Pancreas (tissue), 10 donors: ENCODE data around the gene DDX19B. TPM values are rescaled to one million over a fixed set of nuclear protein-coding genes. Genes with fewer than 3 reads are reported as not detected.
"Not testable (repeated sequence)": the region's sequence is repeated elsewhere in the genome, so short reads cannot be mapped to it uniquely, and the experiment has no call there.

ENCODE experiments used
- ATAC-seq, 4 donors: fragments of 200-7000 bp; cut with Tn5 transposase; one replicate each; pipeline versions ENCODE4 v1.8.0 to v1.9.1; 2020; ENCODE audit warnings: mild to moderate bottlenecking in 4 of 4, moderate library complexity in 4 of 4
- DNase-seq, 6 donors: peaks; one replicate each; pipeline ENCODE4 v3.0.0-alpha.2; 2020
- FAIRE-seq: peaks from 2 replicates; lab custom pipeline; 2012; peaks lifted over from hg19 to GRCh38; lab: Jason Lieb, UNC
- H3K27ac ChIP-seq, 4 donors: fragments of 200-600 bp; sonication (generic); 1 replicate in 3 of 4; 2 replicates in 1 of 4; pipeline versions ENCODE4 v1.5.0 to v1.8.0; 2020
- H3K27me3 ChIP-seq, 4 donors: fragments of 200-600 bp; one replicate each; pipeline ENCODE4 v1.8.0; 2021
- H3K36me3 ChIP-seq, 3 donors: fragments of 200-600 bp; sonication (generic) in 1 of 3; one replicate each; pipeline versions ENCODE4 v1.5.0 to v1.8.0; 2020 to 2021
- H3K4me1 ChIP-seq, 3 donors: fragments of 200-600 bp; one replicate each; pipeline ENCODE4 v1.8.0; 2021
- H3K4me3 ChIP-seq, 4 donors: fragments of 200-600 bp; sonication (generic) in 2 of 4; one replicate each; pipeline versions ENCODE4 v1.5.0 to v1.8.0; 2020 to 2021
- H3K9me3 ChIP-seq, 4 donors: fragments of 200-600 bp; one replicate each; pipeline ENCODE4 v1.8.0; 2021
- CTCF ChIP-seq, 4 donors: fragments of 200-600 bp; sonication (generic) in 3 of 4; IDR thresholded peaks; one replicate each; pipeline versions ENCODE4 v1.5.0 to v1.8.0; 2021; ENCODE audit warnings: antibody characterized with exemption in 4 of 4
- WGBS, 2 donors: extraction: QIAGEN DNeasy Blood & Tissue Kit; methylation state at CpG; one replicate each; pipeline ENCODE4 v1.1.7; 2013; 5-methylcytosine and 5-hydroxymethylcytosine counted together
- intact Hi-C, 3 donors: fragments of 100-400 bp; cut with DNase I; formaldehyde crosslinking; loops; one replicate each; pipeline versions ENCODE4 v1.11.1 to v1.14.2; 2022
- polyA plus RNA-seq, 2 donors: library from polyadenylated mRNA; stranded (reverse); fragments of 200-250 nt; gene quantifications; one replicate each; pipeline ENCODE4 v1.2.3, GENCODE V29; 2013
- total RNA-seq, 6 donors: library from RNA; stranded (reverse); fragmentation: NEBNext Ultra II Directional in 4 of 6; extraction: Animal tissue kit (Norgen Biotek cat#: 25700) in 4 of 6; gene quantifications; one replicate each; pipeline versions ENCODE4 v1.2.1 to v1.2.4, GENCODE V29; 2021 to 2023
- donor health status: healthy with polysubstance abuse.
- donor health status: DM: no; HTN: no; CAD: no; lungs with moderate emphysema.
- donor health status: DM: no; HTN: no; CAD: no.
- donor health status: control.
- donor health status: control.
- donor health status: Bipolar disorder and iron deficiency.
- donor health status: DM: yes; HTN: yes; CAD: no.
- donor health status: DM: no; HTN: no; CAD: no.
- donor health status: DM: no; HTN: no; CAD: no.
- donor health status: DM: yes; HTN: yes; CAD: no.

DDX19B gene
- total and polyA plus RNA-seq, 8 donors: 12.5 to 19.6 (median 13.7) TPM

DNA sequence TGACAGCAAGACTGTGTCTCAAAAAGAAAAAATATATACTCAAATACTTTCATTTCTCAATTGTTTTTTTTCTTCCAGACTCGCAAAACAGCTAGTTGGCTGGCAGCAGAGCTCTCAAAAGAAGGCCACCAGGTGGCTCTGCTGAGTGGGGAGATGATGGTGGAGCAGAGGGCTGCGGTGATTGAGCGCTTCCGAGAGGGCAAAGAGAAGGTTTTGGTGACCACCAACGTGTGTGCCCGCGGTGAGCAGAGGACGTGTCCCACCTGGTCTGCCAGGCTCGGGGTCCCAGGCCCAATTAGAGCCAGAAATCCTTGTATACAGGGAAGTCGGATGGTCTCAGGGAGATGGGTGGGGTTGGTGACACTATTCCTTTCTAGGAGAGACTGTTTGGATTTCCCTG lies 71.2 kb downstream of the DDX19B start:
- WGBS, 2 donors: 53 to 59% methylated on average over 10 of the region's 10 CpGs
- not testable (repeated sequence) for H3K27me3 ChIP-seq, H3K27ac ChIP-seq, H3K9me3 ChIP-seq, H3K4me1 ChIP-seq, FAIRE-seq, H3K4me3 ChIP-seq
- peaks cover 0 to 30% (median 2%) of the 10 kb centered on the region in 3 donors for H3K36me3 ChIP-seq
- TF ChIP-seq CTCF (IDR thresholded peaks at IDR 0.05): peak in 2 of 4 donors; percentile 21 to 28
- intact Hi-C loops: loop anchor here in 1 of 3 donors (10.0 kb wide), 1 partner anchor 285 kb away; no protein-coding TSS in a partner anchor
- DNase-seq (peak in 1 of 6 donors; percentile 30), ATAC-seq (peak; percentile 51 to 77 (median 75))

DNA sequence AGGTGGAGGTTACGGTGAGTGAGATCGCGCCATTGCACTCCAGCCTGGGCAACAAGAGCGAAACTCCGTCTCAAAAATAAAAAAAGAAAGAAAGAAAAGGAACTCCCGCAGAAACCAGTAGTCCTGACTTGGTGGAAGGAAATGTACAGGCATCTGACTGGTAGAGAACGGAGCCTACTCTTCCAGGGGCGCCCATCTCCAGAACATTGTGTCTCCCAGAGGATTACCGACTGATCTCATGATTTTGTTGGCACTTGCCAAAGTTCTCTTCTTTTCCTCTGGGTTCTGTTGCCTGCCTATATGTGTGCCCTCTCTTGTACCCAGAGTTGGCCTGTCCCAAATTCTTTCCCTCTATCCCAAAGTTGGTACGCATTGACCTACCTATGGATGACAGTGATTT lies 71.9 kb downstream of the DDX19B start:
- H3K27ac ChIP-seq: no peak overlapping the region
- intact Hi-C loops: loop anchor here in 1 of 3 donors (10.0 kb wide), 1 partner anchor 284 kb away; no protein-coding TSS in a partner anchor
- peaks cover 0 to 4% (median 0%) of the 10 kb centered on the region in 3 donors for H3K4me1 ChIP-seq
- WGBS, 2 donors: 92 to 99% methylated on average over 10 of the region's 10 CpGs
- no peak for ATAC-seq
- H3K9me3 ChIP-seq: no peaks in the 10 kb centered on the region
- no peak for TF ChIP-seq CTCF (IDR thresholded peaks at IDR 0.05)
- peaks cover 0 to 29% (median 0%) of the 10 kb centered on the region in 3 donors for H3K36me3 ChIP-seq
- FAIRE-seq: no peak
- no peaks in the 10 kb centered on the region for H3K27me3 ChIP-seq
- DNase-seq: peak in 1 of 6 donors; percentile 4
- H3K4me3 ChIP-seq: no peak overlapping the region

DNA sequence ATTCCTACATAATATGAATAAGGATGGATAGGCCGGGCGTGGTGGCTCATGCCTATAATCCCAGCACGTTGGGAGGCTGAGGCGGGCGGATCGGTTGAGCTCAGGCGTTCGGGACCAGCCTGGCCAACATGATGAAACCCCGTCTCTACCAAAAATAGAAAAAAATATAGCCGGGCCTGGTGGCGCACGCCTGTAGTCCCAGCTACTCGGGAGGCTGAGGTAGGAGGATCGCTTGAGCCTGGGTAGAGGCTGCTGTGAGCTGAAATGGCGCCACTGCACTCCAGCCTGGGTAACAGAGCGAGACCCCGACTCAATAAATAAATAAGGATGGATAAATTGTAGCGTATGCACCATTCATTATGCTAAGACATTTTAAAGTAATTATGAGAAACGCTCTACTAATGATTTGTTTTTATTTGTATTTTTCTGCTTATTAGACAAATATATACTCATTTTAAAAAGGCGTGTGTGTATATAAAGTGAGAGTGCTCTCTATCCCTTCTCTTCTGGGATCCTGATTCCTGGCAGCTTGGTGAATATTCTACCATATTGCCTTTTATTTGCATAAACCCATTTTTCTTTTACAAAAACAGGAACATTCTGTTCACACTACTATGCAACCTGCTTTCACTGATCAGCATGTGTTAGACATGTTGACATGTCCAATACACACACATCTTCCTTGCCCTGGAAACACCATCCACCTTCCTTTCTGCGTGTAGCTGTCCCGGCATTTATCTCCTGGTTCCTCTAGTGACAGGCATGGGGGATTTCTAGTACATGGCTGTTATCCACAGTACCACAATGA lies 74.1 kb downstream of the DDX19B start:
- no peak for ATAC-seq
- Histone ChIP-seq H3K27ac (no peak overlapping the region), H3K4me1 (peaks cover 0 to 4% (median 0%) of the 10 kb centered on the region in 3 donors), H3K4me3 (no peak overlapping the region), H3K9me3 (no peaks in the 10 kb centered on the region), H3K27me3 (no peaks in the 10 kb centered on the region), H3K36me3 (peaks cover 0 to 34% (median 0%) of the 10 kb centered on the region in 3 donors)
- TF ChIP-seq CTCF (IDR thresholded peaks at IDR 0.05): no peak
- no peak for FAIRE-seq
- DNase-seq: no peak
- intact Hi-C loops: loop anchor here in 1 of 3 donors (10.0 kb wide), 1 partner anchor 282 kb away; no protein-coding TSS in a partner anchor
- 95 to 97% methylated on average over 22 of the region's 22 CpGs for WGBS, 2 donors

GRCh38 chr16:70374213-70374612 lies 75.2 kb downstream of the DDX19B start:
- ATAC-seq (no peak), FAIRE-seq (no peak), DNase-seq (peak in 1 of 6 donors; percentile 5)
- Histone ChIP-seq H3K4me1 (peaks cover 0 to 4% (median 0%) of the 10 kb centered on the region in 3 donors), H3K4me3 (no peak overlapping the region), H3K27ac (no peak overlapping the region), H3K9me3 (no peaks in the 10 kb centered on the region), H3K27me3 (no peaks in the 10 kb centered on the region), H3K36me3 (peaks cover 0 to 28% (median 0%) of the 10 kb centered on the region in 3 donors)
- intact Hi-C loops: loop anchor here in 1 of 3 donors (10.0 kb wide), 1 partner anchor 281 kb away; no protein-coding TSS in a partner anchor
- TF ChIP-seq CTCF (IDR thresholded peaks at IDR 0.05): no peak
- WGBS, 2 donors: 98 to 99% methylated on average over 8 of the region's 8 CpGs
